Femur (tissue), 1 donor: ENCODE results near the gene IP6K1.
"Not testable (repeated sequence)": the region's sequence is repeated elsewhere in the genome, so short reads cannot be mapped to it uniquely, and the experiment has no call there.

Source experiments
- DNase-seq: peaks from one replicate; pipeline ENCODE4 v3.0.0-alpha.2; 2017

IP6K1 gene

DNA sequence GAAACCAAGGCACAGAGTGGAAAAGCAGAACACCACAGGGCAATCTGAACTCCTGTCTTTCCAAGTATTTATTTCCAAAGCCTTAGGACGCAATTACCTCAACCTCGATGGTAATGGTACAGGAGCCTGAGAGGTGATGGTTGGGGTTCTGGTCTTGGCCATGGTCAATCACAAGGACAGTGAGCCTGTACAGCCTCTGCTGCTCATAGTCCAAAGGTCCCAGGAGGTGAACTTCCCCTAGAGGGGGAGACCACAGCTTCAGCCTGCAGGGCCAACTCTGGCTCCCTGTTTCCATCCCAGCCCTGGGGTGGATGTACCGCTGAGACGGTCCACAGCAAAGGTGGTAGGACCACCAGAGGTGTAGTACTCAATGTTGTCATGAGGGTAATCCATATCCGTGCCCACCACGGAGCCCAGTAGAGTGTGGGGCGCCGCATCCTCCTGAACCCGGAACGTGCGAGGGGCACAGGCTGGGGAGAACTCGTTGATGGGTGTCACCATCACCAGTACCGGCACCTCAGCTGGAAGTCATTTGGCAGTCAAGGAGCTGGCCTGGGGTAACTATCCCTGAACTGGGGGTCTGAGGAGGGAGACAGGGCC, 7.2 kb upstream of the IP6K1 start:
- no peak for DNase-seq

DNA sequence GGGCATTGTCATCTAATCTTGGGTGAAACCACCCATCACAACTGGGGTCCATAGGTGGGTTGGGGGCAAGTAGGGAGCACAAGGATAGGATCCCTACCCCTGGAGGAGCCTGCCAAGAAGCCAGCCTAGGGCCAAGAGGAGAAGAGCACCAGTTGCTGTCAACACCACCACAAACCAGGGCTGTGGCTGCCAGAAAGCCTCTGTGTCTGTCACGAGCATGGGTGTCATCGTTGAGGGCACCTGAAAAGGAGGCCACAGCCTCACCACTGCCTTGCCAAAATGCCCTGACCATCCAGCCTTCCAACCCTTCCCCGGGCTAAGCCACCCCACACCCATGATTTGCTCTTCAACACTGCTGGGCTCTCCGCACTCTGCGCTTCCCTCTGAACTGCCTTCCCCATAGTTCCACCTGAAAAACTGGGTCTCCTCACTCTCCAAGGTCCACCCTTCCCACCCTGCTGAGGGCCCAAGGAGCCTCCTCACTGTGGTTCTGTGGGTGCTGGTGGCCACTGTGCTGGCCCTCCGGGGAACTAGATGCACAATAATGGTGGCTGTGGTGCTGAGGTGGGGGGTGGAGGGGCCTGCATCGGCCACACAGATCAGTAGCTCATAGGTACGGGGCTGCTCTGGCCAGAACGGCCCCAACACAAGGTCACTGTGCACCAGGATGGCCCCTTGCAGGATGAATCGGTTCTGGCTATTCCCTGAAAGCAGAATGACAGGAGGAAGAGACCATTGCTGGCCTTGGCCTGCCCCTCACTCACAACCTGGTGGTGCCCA, 6.2 kb upstream of the IP6K1 start:
- DNase-seq: no peak

DNA sequence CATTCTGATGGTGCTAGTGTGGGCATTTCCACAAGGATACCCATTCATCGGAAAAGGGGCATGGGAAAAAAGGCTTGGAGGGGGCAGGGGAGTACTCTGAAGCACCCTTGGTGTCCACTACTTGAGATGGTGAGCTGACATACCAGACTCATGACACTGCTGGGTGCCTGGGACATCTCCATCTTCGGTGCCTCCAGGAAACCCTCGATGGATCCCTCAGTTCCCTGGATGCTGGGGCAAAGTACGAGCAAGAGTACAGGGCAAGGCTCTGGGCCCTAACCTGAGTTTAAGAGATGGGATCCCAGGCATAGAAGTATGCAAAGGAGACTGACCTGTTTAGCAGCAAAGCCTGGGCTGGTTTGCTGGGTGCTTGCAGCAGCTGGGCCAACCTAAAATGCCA, 5.2 kb upstream of the IP6K1 start:
- DNase-seq: no peak

DNA sequence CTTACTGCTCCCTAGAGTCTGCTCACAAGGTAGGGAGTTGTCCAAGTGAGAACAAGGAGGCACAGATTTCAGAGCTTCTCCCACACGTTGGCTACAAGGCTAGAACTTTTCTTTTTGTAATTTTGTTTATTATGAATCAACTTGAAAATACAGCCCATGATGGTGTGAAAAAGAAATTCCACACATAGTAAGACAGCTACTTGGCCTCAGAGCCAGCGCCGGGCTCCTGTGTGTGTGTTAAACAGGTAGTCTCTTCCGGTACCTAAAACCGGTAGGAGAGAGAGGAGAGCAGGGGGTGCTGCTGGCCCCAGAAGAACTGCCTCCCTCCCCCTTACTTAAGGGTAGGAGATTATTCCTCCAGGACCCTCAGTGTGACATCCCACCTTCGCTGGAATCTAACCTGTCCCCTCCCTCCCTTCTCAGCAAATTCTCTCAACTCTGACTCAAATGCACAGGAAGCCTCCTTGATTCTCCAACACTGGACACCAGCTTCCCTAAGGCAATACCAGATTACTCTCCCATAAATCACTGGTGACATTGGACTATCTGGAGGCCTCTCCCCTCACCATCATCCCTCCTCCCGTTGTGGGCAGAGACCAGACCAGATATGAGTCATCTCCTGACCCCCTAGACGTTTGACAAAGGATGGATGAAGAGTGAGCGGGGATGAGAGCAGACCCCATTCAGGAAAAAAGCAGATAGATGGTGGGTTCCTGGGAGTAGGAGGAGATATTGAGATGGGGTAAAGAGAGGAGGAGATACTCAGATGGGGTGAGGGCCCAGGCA, 4.5 kb upstream of the IP6K1 start:
- no peak for DNase-seq

DNA sequence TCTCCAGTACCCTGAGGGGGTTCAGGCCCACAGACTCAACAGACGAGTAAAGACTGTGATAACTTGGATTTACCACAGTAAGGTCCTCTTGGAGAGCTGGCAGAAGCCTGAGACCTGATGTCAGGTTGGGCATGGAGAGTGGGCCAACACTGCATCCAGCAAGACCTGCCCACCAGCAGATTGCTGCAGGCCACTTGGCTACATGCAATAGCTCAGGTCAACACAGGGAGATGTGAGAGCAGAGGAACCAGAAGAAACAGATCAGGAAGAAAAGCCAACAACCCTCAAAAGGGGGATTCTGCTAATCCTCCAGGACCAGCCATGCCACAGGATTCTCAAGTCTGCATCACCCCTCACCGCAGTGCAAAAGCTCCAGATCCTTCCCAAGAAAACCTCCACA, 1.7 kb upstream of the IP6K1 start:
- no peak for DNase-seq

DNA sequence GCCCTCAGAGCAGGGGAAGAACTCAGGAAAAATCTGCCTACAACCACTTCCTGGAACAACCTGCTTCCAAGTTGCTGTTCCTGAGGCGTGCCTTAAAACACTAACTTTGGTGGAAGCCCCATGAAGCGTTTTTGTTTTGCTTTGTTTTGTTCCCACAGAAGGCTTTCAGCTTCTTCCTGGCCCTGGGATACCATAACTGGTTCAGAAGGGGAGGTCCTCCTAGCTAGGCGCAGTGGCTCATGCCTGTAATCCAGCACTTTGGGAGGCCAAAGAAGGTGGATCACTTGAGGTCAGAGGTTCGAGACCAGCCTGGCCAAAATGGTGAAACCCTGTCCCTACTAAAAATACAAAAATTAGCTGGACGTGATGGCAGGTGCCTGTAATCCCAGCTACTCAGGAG, 1.2 kb upstream of the IP6K1 start:
- DNase-seq: no peak

DNA sequence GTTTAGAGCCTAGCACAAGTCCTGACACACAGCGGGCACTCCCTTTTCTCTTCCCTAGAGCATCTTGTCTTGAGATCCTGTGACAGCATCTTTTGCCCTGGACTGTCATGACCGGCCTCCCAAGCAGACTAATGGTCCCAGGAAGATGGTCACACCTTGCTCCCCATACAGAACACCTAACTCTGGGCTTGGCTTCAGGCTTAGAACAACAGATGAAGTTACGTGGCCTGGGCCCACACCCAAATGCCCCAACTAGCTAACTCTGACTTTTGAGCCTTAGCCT, 781 bp upstream of the IP6K1 start:
- no peak for DNase-seq

DNA sequence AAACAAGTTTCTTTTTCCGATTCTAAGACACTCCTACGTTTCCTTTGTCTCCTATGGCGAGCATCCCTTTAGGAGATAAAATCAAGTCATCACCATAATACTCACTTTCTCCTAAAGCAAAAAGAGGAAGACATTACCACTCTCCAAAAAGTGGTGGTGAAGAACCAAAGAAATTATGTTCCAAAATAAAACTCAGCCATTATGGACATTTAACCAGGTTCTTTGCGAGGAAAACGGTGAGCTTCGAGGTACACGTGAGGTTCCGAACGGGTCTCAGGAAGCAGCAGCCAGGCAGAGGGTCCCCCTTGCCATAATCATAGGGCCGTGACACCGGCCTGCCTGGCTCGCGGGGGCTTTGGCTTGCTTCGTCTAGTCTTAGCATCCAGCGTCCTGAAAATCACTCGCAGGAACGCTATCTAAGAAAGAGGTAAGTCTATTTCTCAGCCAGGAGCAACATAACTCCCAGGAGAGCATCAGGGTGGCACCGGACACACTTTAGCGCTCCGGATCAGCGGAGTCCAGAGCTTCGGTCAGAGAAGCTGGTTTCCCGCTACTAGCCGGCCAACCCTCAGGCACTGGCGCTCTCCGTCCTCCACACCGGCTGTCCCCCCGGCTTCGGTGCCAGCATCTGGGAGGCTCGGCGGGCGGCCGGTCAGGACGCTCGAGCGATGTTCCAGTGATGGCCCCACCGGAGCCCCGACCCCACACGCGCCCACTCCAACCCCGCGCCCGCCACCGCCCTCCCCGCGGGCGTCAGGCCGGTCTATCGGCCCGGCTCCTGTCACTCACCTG, 581 bp downstream of the IP6K1 start:
- DNase-seq: peak; percentile 69

DNA sequence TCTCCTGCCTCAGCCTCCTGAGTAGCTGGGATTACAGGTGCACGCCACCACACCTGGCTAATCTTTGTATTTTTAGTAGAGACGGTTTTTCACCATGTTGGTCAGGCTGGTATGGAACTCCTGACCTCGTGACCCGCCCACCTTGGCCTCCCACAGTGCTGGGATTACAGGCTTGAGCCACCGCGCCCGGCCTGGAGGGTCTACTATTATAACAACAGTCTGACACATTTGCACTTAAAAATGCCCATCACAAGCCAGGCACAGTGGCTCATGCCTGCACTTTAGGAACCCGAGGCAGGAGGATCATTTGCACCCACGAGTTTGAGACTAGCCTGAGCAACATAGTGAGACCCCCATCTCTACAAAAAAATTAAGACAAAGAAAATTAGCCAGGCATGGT, 4.1 kb downstream of the IP6K1 start:
- not testable (repeated sequence) for DNase-seq

DNA sequence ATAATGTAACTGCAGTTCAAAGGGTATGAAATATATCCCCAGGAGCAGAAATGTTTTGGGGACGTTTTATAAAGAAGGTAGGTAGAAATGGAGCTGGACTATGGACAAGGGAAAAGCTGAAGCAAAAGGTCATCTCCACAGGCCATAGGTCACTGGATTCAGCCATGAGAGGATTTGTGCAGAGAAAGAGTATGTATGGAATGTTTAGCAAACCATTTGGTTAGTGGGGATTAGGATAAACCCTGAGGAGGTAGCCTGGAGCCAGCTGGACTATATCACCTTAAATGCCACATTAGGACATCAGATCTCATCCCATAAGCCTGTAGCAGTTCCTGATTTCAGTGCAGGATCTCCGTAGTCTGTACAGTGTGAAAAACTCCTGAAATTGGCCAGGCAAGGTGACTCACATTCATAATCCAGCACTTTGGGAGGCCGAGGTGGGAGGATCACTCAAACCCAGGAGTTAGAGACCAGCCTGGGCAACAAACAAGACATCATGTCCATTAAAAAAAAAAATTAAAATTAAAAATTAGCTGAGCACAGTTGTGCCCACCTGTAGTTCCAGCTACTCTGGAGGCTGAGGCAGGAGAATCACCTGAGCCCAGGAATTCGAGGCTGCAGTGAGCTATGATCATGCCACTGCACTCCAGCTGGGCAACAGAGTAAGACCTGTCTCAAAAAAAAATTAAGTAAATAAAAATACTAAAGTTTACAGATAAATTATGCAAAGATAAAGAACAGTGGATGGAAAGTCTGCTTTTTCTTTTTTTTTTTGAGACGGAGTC, 4.7 kb downstream of the IP6K1 start:
- no peak for DNase-seq

DNA sequence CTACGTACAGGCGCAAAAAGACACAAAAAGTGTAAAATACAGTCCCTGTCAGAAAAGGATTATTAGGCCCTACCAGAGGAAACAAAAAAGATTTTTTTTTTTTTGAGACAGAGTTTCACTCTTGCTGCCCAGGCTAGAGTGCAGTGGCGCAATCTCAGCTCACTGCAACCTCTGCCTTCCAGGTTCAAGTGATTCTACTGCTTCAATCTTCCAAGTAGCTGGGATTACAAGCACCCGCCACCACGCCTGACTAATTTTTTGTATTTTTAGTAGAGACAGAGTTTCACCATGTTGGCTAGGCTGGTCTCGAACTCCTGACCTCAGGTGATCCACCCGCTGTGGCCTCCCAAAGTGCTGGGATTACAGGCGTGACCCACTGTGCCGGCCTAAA, 5.4 kb downstream of the IP6K1 start:
- DNase-seq: not testable (repeated sequence)

DNA sequence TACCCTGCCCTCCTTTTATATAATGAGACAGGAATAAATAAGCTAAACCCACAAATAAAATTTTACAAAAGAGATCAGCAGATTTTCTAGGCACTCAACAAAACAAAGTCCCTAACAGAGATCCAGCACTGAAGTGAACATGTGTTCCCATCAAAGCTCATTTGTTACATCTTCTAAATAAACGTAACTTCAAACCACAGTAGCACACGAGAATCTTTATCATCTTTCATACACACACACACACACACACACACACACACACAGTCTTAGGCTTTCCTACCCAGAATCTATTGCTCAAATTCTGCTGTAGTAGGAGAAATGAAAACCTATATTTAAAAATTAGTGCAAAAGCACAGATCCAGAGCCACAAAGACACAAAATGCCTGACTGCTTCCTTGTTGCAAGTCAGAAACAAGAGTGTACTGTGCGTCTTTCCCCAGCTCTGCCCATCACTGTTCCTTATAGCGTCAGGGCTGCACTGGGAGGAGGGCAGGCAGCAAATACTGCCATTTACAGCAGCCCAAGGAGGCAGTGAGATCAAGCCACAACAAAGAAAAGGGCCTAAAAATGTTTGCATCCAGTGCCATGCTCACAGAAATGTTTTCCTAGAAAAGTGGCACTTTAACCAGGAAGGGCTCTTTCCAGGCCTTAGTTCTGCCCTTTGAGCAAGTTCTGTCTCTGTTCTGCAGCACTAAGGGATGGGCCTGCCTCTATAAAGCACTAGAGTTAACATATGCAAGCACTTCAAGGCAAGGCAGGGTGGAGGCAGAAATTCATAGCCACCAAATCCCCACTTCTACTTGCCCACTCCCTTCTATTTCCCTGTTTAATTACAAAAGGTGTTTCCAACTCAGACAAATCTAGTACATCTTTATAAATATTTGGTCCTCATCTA, 6.0 kb downstream of the IP6K1 start:
- DNase-seq: no peak

DNA sequence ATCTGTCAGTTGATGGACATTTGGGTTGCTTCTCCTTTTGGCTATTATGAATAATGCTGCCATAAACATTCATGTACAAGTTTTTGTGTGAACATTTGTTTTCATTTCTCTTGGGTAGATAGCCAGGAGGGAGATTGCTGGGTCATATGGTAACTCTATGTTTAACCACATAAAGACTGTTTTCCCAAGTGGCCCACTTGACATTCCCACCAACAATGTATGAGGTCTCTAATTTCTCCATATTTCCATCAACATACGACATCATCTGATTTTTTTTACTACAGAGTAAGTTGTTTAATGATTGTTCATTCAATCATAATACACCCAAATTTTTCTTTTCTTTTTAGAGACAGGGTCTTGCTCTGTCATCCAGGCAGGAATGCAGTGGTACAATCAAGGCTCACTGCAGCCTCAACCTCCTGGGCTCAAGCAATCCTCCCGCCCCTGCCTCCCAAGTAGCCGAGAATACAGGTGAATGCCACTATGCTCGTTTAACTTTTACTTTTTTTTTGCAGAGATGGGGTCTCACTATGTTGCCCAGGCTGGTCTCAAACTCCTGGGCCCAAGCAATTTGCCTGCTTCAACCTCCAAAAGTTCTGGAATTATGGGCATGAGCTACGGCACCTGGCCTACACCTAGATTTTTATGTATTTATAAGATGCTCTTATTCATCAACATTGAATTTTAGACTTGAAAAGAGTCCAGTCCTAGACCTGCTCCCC, 6.8 kb downstream of the IP6K1 start:
- DNase-seq: no peak

DNA sequence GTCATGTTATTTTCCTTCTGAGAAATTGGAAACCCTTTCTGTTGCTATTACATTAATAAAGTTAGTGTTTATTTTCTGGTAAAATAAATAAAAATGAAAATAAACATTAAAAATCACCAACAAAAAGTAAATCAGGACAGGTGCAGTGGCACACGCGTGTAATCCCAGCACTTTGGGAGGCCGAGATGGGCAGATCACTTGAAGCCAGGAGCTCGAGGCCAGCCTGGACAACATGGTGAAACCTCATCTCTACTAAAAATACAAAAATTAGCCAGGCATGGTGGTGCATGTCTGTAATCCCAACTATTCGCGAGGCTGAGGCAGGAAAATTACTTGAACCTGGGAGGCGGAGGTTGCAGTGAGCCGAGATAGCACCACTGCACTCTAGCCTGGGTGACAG, 10.2 kb downstream of the IP6K1 start:
- DNase-seq: not testable (repeated sequence)

DNA sequence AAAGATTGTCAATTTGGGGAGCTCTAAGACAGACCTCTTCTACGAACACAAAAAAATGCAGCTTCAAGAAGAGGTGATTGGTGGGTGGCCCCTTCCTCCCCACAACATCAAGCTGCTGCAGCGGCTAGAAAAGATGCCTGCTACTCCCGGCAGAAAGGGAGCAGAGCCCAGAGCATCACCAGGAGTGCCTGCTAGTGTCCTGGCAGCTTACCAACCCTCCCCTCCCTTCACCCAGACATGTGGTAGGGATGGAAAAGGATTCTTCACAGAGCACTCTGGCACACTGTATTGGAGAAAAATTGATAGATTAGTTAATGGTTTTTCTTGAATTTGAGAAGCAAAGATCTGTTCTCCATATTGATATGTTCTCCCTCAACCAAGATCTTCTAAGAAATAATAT, 10.8 kb downstream of the IP6K1 start:
- no peak for DNase-seq

DNA sequence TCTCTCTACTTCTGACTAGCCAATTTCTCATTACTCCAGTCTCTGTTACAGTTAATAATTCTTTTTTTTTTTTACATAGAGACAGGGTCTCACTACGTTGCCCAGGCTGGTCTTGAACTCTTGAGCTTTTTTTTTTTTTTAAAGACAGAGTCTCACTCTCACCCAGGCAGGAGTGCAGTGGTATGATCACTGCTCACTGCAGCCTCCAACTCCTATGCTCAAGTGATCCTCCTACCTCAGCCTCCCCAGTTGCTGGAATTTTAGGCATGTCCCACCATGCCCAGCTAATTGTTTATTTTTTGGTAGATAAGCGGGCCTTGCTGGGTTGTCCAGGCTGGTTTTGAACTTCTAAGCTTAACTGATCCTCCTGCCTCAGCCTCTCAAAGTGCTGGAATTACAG, 13.6 kb downstream of the IP6K1 start:
- no peak for DNase-seq

DNA sequence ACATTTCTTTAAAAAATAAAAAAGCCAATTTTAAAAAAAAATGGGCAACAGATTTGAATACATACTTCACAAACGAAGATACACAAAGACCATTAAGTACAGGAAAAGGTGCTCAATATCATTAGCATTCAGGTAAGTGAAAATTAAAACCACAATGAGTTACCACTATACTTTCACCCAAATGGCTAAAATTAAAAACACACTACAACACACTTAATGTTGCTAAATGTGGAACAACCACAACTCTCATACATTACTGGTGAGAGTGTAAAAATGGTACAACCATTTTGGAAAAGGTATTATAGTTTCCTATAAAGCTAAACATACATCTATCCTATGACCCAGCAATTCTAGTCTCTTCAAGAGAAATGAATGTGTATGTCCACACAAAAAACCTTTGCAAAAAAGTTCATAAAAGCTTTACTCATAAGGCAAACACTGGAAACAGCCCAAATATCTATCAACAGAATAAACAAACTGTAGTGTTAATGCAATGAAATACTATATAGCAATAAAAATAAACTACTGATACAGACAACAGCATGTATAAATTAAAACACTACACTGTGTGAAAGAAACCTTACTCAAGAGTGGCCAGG, 14.9 kb downstream of the IP6K1 start:
- no peak for DNase-seq

DNA sequence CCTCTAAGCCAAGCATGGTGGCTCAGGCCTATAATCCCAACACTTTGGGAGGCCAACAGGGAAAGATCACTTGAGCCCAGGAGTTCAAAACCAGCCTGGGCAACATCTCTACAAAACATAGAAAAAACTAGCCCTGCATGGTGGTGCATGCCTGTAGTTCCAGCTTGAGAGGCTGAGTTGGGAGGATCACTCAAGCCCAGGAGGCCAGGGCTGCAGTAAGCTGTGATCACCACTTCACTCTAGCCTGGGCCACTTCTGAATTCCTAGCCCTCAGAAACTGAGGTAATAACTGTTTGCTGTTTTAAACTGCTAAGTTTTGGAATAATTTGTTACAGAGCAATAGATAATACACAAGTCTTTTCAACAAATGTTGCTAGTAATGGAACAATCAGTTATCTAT, 16.4 kb downstream of the IP6K1 start:
- no peak for DNase-seq

DNA sequence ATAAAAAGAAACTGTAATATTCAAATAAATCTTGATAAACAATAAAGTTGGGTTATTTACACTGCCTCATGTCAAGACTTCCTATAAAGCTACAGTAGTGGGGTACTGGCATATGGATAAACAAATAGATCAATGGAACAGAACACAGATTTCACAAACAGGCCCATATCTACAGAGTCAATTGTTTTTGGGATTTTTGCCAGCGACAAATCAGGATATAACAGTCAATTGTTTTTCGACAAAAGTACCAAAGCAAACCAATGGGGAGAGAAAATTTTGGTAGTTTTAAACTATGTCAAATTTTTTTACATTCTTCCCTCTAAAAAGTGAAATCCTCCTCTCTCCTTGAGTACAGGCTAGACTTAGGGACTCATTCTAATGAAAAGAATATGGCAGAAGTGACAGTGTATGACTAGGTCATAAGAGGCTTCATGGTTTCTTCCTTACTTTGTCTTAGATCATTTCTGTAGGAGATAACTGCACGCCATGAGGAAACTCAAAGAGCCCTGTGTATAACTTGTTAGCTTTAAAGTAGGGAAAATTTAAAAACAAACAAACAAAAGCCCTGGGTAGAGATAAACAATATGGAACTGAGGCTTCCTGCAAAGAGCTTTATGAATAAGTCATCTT, 16.9 kb downstream of the IP6K1 start:
- DNase-seq: no peak

DNA sequence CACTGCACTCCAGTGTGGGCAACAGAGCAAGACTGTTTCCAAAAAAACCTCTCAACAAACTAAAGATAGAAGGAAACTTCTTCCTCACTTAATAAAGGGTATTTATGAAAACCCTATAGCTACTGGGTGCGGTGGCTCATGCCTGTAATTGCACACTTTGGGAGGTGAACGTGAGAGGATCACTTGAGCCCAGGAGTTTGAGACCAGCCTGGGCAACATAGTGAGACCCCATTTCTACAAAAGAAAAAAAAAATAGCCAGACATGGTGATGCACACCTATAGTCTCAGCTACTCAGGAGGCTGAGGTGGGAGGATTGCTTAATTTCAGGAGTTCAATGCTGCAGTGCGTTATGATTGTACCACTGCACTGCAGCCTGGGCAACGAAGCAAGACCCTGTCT, 22.4 kb downstream of the IP6K1 start:
- DNase-seq: no peak
